Stimulated activated CD8-positive, alpha-beta memory T cell treated with anti-CD3 and anti-CD28 coated beads, Interleukin-12 subunit alpha, Interleukin-12 subunit beta, amount 100 ng/mL, for 4 hours (primary cell): Measurements from ENCODE around the gene CHD5.

ENCODE experiments used
- DNase-seq: peaks from one replicate; pipeline ENCODE4 v3.0.0-alpha.2; 2020; ENCODE audit warnings: low read depth

Gene CHD5

DNA sequence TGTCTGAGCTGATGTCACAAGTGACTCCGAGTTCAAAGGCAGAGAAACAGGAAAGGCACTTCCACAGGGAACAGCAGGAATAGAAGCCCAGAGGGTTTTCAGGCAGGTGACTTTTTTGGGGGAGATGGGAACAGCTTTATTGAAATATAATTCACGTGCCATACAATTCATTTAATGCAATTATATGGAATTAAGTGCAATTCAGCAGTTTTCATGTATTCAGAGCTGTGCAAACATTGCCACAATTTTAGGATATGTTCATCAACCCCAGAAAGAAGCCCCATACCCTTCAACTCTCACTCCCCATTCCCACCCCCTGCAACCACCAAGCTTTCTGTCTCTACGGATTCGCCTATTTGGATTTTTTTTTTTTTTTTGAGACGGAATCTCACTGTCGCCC lies 117.5 kb downstream of the CHD5 start:
- no peak for DNase-seq

- DNase-seq: no peak
Measured at GRCh38 chr1:6059866-6060265, 120.3 kb downstream of the CHD5 start.

DNA sequence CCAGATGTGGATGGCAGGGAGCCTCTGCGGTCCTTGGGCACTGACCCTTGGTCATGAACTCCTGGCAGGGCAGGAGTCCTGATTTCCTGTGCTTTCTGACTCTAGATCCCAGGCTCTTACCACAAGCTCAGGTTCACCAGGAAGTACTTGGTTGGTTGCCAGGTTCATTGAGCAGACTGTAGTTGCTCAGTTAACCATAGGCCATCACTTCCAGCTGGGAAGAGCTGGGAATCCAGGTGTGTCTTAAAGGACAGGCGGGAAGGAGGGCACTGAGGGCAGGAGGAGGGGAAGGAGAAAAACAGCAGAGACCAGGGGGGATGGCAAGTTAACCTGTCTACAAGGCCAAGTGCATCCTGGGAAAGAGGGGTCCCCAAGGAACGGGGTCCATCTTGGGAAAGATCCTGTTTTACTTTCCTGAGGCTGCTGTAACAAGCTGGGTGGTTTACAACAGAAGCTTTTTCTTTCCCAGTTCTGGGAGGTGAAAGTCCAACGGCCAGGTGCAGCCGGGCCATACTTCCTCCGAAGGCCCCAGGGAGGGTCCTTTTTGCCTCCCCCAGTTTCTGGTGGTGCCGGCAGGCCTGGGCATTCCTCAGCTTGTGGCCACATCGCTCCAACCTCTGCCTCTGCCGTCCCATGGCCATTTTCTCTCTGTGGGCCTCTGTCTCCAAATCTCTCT lies 122.8 kb downstream of the CHD5 start:
- no peak for DNase-seq

DNA sequence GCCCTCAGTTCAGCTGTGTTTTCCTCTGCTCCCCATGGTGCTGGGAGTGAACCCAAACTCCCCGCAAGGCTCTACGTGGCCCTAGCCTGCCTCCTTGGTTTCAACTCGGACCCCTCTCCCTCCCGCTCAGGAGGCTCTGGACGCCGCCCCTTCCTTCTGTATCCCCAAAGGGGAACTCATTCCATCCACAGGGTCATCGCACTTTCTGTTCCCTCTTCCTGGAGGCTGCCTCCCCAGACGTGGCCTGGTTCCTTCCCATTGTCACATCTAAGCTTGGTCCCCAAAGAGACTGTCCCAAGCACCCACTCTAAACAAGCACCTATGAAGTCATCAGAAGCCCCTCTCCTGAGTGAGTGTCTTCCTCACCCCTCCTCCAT lies 123.6 kb downstream of the CHD5 start:
- DNase-seq: no peak

- no peak for DNase-seq
Measured at GRCh38 chr1:6054596-6054995, 125.5 kb downstream of the CHD5 start.

- no peak for DNase-seq
Measured at GRCh38 chr1:6053206-6053546, 126.9 kb downstream of the CHD5 start.

DNA sequence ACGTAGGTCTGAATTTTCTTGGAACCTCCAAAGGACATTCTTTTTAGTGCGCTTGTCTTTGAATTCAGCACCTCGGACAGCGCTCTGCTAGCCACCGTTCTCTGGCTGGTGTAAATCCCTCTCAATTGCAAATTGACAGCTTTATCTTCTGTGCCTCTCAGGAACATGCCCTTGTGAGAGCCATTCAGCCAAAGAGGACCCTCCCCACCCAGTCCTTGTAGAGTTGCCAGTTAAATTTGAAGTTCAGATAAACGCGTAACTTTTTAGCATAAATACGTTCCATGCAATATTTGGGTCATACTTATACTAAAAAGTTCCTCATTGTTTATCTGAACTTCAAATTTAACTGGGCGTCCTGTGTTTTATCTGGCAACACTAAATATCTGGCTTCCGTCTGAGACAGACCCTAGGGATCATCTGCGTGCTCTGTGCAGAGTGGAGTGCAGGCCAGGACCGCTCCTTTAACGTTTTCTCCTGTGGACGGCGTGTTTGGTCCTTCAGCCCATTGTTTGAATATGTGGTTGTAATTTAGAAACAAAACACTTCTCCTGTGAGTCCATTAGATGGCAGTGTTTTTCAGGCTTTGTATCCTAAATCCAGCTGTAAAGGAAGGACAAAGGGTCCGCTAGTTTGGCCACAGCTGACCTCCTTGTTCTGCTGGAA lies 127.4 kb downstream of the CHD5 start:
- DNase-seq: no peak
